GM20000 (cell line): ENCODE results near the gene MVB12B.
A peak's percentile ranks its signal among the peaks of the same experiment; 100 is the strongest.

ENCODE experiments used
- DNase-seq: peaks from one replicate; pipeline ENCODE4 v3.0.0; 2012; ENCODE audit warnings: low spot score
- TF ChIP-seq, protein P1 (sequence below): IDR thresholded peaks from 2 replicates; pipeline ENCODE4 v1.5.1; 2012; ENCODE audit warnings: mild to moderate bottlenecking, control low read depth; ENCODE audit errors: extremely low read depth, missing control alignments

MVB12B gene

DNA sequence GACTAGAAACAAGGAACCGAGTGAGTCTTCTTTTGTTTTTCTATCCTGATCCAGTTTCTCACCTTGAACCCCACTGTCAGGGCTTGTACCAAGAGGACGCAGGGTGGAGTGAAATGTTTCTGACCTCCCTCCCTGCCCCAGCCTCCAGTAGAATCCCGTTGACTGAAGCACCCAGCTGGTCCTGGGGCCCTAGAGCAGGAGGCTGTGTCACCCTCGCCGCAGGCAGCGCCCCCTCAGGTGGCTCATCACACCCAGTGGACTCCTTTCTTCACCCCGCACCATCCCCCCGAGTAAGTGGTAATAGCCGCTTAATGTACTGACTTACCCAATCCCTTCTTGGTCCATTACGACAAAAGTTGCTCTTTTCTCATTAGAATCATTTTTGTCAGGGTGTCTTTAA lies 53.8 kb downstream of the MVB12B start:
- DNase-seq, result no peak
- TF ChIP-seq, protein P1, sequence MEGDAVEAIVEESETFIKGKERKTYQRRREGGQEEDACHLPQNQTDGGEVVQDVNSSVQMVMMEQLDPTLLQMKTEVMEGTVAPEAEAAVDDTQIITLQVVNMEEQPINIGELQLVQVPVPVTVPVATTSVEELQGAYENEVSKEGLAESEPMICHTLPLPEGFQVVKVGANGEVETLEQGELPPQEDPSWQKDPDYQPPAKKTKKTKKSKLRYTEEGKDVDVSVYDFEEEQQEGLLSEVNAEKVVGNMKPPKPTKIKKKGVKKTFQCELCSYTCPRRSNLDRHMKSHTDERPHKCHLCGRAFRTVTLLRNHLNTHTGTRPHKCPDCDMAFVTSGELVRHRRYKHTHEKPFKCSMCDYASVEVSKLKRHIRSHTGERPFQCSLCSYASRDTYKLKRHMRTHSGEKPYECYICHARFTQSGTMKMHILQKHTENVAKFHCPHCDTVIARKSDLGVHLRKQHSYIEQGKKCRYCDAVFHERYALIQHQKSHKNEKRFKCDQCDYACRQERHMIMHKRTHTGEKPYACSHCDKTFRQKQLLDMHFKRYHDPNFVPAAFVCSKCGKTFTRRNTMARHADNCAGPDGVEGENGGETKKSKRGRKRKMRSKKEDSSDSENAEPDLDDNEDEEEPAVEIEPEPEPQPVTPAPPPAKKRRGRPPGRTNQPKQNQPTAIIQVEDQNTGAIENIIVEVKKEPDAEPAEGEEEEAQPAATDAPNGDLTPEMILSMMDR, result no peak

DNA sequence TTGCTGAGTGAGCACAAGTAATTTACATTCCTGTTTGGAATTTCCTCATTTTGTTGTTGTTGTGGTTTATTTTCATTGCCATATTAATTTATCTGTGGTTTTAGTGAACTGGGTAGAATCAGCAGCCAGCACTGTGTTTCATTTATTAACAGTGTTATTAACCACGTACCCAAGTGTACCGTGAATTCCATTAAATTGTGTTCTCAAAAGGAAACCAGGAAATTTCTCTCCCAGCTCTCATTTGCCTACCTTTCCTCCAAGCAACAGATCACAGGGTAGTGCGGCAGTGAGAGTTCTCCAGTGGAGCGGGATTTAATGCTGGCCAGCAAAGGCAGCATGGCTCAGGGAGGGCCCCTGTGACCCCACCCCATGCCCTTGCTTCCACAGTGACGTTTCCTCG lies 54.6 kb downstream of the MVB12B start:
- DNase-seq, result no peak
- TF ChIP-seq, protein P1, result no peak

DNA sequence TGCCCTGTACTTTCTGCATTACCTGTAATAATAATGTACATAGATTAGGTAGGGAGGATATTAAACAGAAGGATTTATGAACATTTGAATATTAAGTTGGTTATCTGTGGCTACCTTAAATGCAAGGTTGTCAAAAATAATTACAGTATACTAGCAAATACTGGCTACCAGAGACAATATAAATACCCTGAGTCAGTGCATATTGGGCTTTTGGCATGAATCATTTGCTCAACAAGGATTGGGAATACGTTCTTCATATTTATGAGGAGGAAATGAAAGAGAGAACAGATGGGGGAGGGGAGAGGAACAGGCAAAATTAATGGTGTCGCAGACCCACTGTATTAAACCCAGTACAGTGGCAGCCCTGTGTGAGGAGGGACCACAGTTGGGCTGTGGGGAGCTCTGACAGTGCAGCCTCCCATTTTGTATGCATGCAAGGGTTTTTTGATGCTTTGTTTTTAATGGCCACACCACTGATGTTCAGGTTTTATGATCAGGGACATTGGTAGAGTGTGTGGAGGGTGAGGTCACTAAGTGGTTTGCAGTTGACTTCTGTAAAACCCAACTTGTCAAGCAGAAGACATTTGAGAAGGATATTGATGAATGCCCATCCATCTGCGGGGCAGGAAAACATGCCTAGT lies 56.9 kb downstream of the MVB12B start:
- TF ChIP-seq, protein P1, result no peak

DNA sequence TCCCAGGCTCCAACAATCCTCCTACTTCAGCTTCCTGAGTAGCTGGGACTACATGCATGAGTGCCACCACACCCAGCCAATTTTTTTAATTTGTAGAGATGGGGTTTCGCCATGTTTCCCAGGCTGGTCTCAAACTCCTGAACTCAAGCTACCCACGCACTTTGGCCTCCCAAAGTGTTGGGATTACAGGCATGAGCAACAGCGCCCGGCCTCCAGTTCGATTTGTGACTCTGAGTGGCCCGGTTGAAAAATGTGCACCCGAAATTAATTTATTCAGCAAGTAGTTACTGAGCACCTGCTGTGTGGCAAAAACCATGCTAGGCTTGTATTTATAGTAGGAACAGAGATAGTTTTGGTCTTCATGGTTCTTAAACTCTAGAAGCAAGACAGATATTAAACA lies 58.3 kb downstream of the MVB12B start:
- TF ChIP-seq, protein P1, result no peak
- DNase-seq, result no peak

More for the DNA sequence above, 56.9 kb downstream of the MVB12B start:
- DNase-seq, result no peak

DNA sequence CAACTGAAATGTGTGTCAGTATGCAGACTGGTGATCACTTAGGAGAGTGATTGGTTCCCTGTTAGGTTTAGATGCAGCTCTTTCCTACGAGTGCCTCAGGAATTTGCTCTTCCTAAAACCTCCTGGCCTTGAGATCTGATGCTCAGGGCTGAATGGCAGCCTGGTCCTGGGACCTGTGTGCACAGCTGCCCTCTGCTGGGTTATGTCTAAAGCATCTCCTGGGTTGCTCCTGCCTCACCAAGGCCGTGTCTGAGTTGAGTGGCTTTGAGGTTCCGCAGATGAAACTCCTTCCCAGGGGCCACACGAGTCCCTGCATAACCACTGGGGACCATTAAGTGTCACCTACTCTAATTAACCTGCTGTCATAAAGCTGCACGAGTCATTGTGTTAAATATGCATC lies 59.5 kb downstream of the MVB12B start:
- DNase-seq, result no peak
- TF ChIP-seq, protein P1, result peak; percentile 12

DNA sequence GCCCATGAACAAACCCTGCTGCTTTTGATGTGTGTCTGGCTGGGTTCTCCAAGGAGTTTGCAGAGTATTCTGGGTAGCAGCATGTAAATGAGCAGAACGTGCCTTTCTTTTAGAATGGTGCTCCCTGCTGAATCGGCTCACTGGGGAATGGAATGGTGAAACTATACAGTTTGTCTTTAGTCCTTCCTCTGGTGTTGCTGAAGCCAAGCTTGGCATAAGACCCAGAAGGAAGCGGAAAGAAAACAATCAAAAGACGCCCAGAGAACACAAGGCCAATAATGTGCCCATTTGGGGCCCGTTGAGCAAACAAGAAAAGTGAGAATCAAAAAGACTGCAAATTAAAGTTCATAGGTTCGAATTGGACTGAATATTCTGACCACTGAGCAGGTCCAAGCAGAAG lies 60.1 kb downstream of the MVB12B start:
- TF ChIP-seq, protein P1, result no peak
- no peak for DNase-seq

DNA sequence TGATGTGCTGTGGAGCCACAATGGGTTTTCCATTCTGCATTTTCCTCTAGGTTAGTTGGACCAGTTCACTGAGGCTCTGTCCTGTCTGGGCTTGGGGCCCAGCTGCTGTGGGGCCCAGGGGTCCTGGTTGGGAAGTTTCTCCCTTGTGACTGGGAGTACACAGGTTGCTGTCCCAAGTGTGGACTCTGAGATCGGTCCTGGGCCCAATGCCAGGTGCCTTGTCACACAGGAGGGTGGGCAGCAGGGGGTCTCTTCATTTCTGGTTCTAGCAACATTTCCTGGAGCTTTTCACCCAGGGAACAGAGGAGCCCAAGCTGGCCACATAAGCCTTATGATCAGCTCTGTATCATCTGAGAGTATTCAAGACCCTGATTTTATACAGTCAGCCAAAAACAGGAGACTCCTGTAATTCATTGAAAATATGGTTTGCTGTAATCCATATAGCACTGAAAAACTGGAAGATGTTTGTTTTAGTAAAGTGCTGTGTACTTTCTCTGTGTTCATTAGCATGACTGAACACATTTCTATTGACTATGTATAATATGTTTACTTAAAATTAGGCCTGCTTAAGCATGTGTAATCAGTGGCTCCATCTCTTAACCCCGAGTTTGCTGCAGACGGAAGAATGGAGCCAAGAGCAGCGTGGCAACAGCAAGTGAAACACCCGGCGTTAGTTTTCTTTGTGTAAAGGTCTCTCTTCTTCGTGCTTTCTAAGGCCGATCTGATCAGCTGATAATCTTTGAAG lies 62.5 kb downstream of the MVB12B start:
- no peak for DNase-seq

More for the DNA sequence above, 62.5 kb downstream of the MVB12B start:
- TF ChIP-seq, protein P1, result no peak
